ENCODE data around the gene VAMP7. TPM values are rescaled to one million over a fixed set of nuclear protein-coding genes. Genes with fewer than 3 reads are reported as not detected.
"Not testable (repeated sequence)": the region's sequence is repeated elsewhere in the genome, so short reads cannot be mapped to it uniquely, and the experiment has no call there.

VAMP7 gene
- total RNA-seq, 1 experiment from 2014 or later: 78.4 TPM

- no peaks in the 10 kb centered on the region for H3K9me3 ChIP-seq (ENCODE audit: control insufficient read depth, insufficient read depth, low read depth, low read length)
- intact Hi-C loops (cut with micrococcal nuclease; ENCODE audit: unreplicated experiment) (no loop called here), in situ Hi-C loops (cut with HindIII; ENCODE audit: low pct_unique_long_range_greater_than_20kb, low sequenced_read_pairs) (no loop called here)
- ChIA-PET POLR2A (no interaction called here), CTCF (no interaction called here)
- no peaks in the 10 kb centered on the region for H3K36me3 ChIP-seq (ENCODE audit: control insufficient read depth, insufficient read depth, low read length)
- H3K4me3 ChIP-seq (ENCODE audit: low read depth in 2 of 2, low read length in 2 of 2): no peak overlapping the region
- no peak for TF ChIP-seq REST (IDR thresholded peaks at IDR 0.05; ENCODE audit: insufficient read depth in 1 of 2, low read depth in 2 of 2, low read length in 1 of 2)
- no peak for TF ChIP-seq CTCF (IDR thresholded peaks at IDR 0.05)
- TF ChIP-seq SIN3A (IDR thresholded peaks at IDR 0.05; ENCODE audit: borderline replicate concordance, insufficient read depth, low read depth, low read length): no peak
- TF ChIP-seq TCF7L2 (IDR thresholded peaks at IDR 0.05; ENCODE audit: low read depth, low read length): no peak
- no peak for TF ChIP-seq POLR2AphosphoS5 (IDR thresholded peaks at IDR 0.05; ENCODE audit: low read depth, low read length)
- no TSS peak for BruUV-seq (replicated peaks)
- DNase-seq (ENCODE audit: low read depth, low spot score): no peak
- no peak overlapping the region for H3K27ac ChIP-seq (ENCODE audit: low read length)
- ATAC-seq: no peak
- no peaks in the 10 kb centered on the region for H3K4me1 ChIP-seq (ENCODE audit: control insufficient read depth, insufficient read depth, low read length)
- no peaks in the 10 kb centered on the region for H3K27me3 ChIP-seq (ENCODE audit: control insufficient read depth, insufficient read depth, low read length)
These were observed 102.2 kb downstream of the VAMP7 start for GRCh38 chrX:155983326-155983725.

- ChIA-PET CTCF (no interaction called here), POLR2A (no interaction called here)
- Histone ChIP-seq H3K27ac (ENCODE audit: low read length) (no peak overlapping the region), H3K27me3 (ENCODE audit: control insufficient read depth, insufficient read depth, low read length) (no peaks in the 10 kb centered on the region), H3K4me1 (ENCODE audit: control insufficient read depth, insufficient read depth, low read length) (no peaks in the 10 kb centered on the region), H3K4me3 (ENCODE audit: low read depth in 2 of 2, low read length in 2 of 2) (no peak overlapping the region), H3K36me3 (ENCODE audit: control insufficient read depth, insufficient read depth, low read length) (no peaks in the 10 kb centered on the region), H3K9me3 (ENCODE audit: control insufficient read depth, insufficient read depth, low read depth, low read length) (no peaks in the 10 kb centered on the region)
- ATAC-seq: no peak
- BruUV-seq (replicated peaks): no TSS peak
- TF ChIP-seq CTCF (IDR thresholded peaks at IDR 0.05) (no peak), REST (IDR thresholded peaks at IDR 0.05; ENCODE audit: insufficient read depth in 1 of 2, low read depth in 2 of 2, low read length in 1 of 2) (no peak), TCF7L2 (IDR thresholded peaks at IDR 0.05; ENCODE audit: low read depth, low read length) (no peak), SIN3A (IDR thresholded peaks at IDR 0.05; ENCODE audit: borderline replicate concordance, insufficient read depth, low read depth, low read length) (no peak), POLR2AphosphoS5 (IDR thresholded peaks at IDR 0.05; ENCODE audit: low read depth, low read length) (no peak)
- no peak for DNase-seq (ENCODE audit: low read depth, low spot score)
- in situ Hi-C loops (cut with HindIII; ENCODE audit: low pct_unique_long_range_greater_than_20kb, low sequenced_read_pairs) (no loop called here), intact Hi-C loops (cut with micrococcal nuclease; ENCODE audit: unreplicated experiment) (no loop called here)
These were observed 104.1 kb downstream of the VAMP7 start for GRCh38 chrX:155985208-155985607.

GRCh38 chrX:155986995-155987394 is 105.8 kb downstream of the VAMP7 start:
- in situ Hi-C loops (cut with HindIII; ENCODE audit: low pct_unique_long_range_greater_than_20kb, low sequenced_read_pairs); CTCF ChIA-PET; H3K27ac ChIP-seq (ENCODE audit: low read length); H3K27me3 ChIP-seq (ENCODE audit: control insufficient read depth, insufficient read depth, low read length); ATAC-seq; H3K9me3 ChIP-seq (ENCODE audit: control insufficient read depth, insufficient read depth, low read depth, low read length); H3K36me3 ChIP-seq (ENCODE audit: control insufficient read depth, insufficient read depth, low read length); H3K4me1 ChIP-seq (ENCODE audit: control insufficient read depth, insufficient read depth, low read length); DNase-seq (ENCODE audit: low read depth, low spot score); POLR2A ChIA-PET; H3K4me3 ChIP-seq (ENCODE audit: low read depth in 2 of 2, low read length in 2 of 2); BruUV-seq (replicated peaks); intact Hi-C loops (cut with micrococcal nuclease; ENCODE audit: unreplicated experiment): not testable (repeated sequence)

All from Panc1 (cell line).